GM12874 (cell line): ENCODE results near the gene OTUD5.

Experiments
- CTCF ChIP-seq: IDR thresholded peaks from 2 replicates; pipeline ENCODE4 v1.5.1; 2011; ENCODE audit warnings: low read depth, mild to moderate bottlenecking, control low read depth, low read length, moderate library complexity; ENCODE audit not compliant: insufficient read depth

The OTUD5 gene

GRCh38 chrX:48890296-48890925, 67.0 kb downstream of the OTUD5 start:
- no peak for TF ChIP-seq CTCF

- TF ChIP-seq CTCF: no peak
These were observed 73.7 kb downstream of the OTUD5 start for GRCh38 chrX:48883729-48884128.
